ENCODE measurements around the gene DLG2.

The DLG2 gene

GRCh38 chr11:83715927-83716535 is 1911.1 kb downstream of the DLG2 start:
- DNase-seq (ENCODE audit: low spot score) = no peak

- no peak for DNase-seq (ENCODE audit: low spot score)
These were observed 1913.4 kb downstream of the DLG2 start for GRCh38 chr11:83713708-83714107.

GRCh38 chr11:83711106-83711527 is 1916.0 kb downstream of the DLG2 start:
- no peak for DNase-seq (ENCODE audit: low spot score)

- DNase-seq (ENCODE audit: low spot score) = no peak
These were observed 1917.7 kb downstream of the DLG2 start for GRCh38 chr11:83709434-83709833.

GRCh38 chr11:83706566-83706965 is 1920.6 kb downstream of the DLG2 start:
- DNase-seq (ENCODE audit: low spot score) = no peak

- DNase-seq (ENCODE audit: low spot score) = no peak
These were observed 1924.3 kb downstream of the DLG2 start for GRCh38 chr11:83702796-83703195.

- DNase-seq (ENCODE audit: low spot score) = no peak
These were observed 1929.6 kb downstream of the DLG2 start for GRCh38 chr11:83697518-83697917.

- DNase-seq (ENCODE audit: low spot score) = no peak
These were observed 1932.1 kb downstream of the DLG2 start for GRCh38 chr11:83695046-83695445.

- no peak for DNase-seq (ENCODE audit: low spot score)
These were observed 1932.8 kb downstream of the DLG2 start for GRCh38 chr11:83694191-83694910.

GRCh38 chr11:83693306-83693992 is 1933.7 kb downstream of the DLG2 start:
- no peak for DNase-seq (ENCODE audit: low spot score)

- DNase-seq (ENCODE audit: low spot score) = no peak
These were observed 1934.5 kb downstream of the DLG2 start for GRCh38 chr11:83692675-83693074.

- no peak for DNase-seq (ENCODE audit: low spot score)
These were observed 1935.6 kb downstream of the DLG2 start for GRCh38 chr11:83691451-83691950.

- no peak for DNase-seq (ENCODE audit: low spot score)
These were observed 1937.9 kb downstream of the DLG2 start for GRCh38 chr11:83689144-83689780.

- DNase-seq (ENCODE audit: low spot score) = no peak
These were observed 1939.4 kb downstream of the DLG2 start for GRCh38 chr11:83687787-83688186.

- DNase-seq (ENCODE audit: low spot score) = no peak
These were observed 1941.4 kb downstream of the DLG2 start for GRCh38 chr11:83685730-83686129.

GRCh38 chr11:83684071-83684470 is 1943.1 kb downstream of the DLG2 start:
- DNase-seq (ENCODE audit: low spot score) = no peak

GRCh38 chr11:83682611-83682973 is 1944.6 kb downstream of the DLG2 start:
- no peak for DNase-seq (ENCODE audit: low spot score)

GRCh38 chr11:83681906-83682610 is 1945.1 kb downstream of the DLG2 start:
- DNase-seq (ENCODE audit: low spot score) = no peak

GRCh38 chr11:83681031-83681781 is 1945.9 kb downstream of the DLG2 start:
- no peak for DNase-seq (ENCODE audit: low spot score)

GRCh38 chr11:83680321-83680720 is 1946.8 kb downstream of the DLG2 start:
- no peak for DNase-seq (ENCODE audit: low spot score)

Data from CD4-positive, alpha-beta T cell treated with Interleukin-2 at 100 ng/mL for 4 hours (primary cell).